Activated CD8-positive, alpha-beta memory T cell treated with anti-CD3 and anti-CD28 coated beads, Interleukin-2, amount 50 U/mL, for 1 hour (primary cell): ENCODE results near the gene EVX2.

Source experiments
- DNase-seq: peaks from one replicate; pipeline ENCODE4 v3.0.0-alpha.2; 2020; ENCODE audit errors: extremely low read depth

Gene EVX2

GRCh38 chr2:176082824-176083751 lies 674 bp downstream of the EVX2 start:
- no peak for DNase-seq

- DNase-seq, result no peak
Measured at GRCh38 chr2:176082525-176082823, 1.3 kb downstream of the EVX2 start.

- no peak for DNase-seq
Measured at GRCh38 chr2:176081837-176082524, 1.8 kb downstream of the EVX2 start.

GRCh38 chr2:176081376-176081836 lies 2.4 kb downstream of the EVX2 start:
- no peak for DNase-seq

GRCh38 chr2:176080540-176081375 lies 3.0 kb downstream of the EVX2 start:
- no peak for DNase-seq

- no peak for DNase-seq
Measured at GRCh38 chr2:176079831-176080539, 3.8 kb downstream of the EVX2 start.

- DNase-seq, result no peak
Measured at GRCh38 chr2:176079285-176079830, 4.4 kb downstream of the EVX2 start.

- no peak for DNase-seq
Measured at GRCh38 chr2:176078541-176079284, 5.0 kb downstream of the EVX2 start.

- no peak for DNase-seq
Measured at GRCh38 chr2:176076796-176077195, 7.0 kb downstream of the EVX2 start.

GRCh38 chr2:176076063-176076462 lies 7.7 kb downstream of the EVX2 start:
- DNase-seq, result no peak

- no peak for DNase-seq
Measured at GRCh38 chr2:176075481-176075880, 8.3 kb downstream of the EVX2 start.

- DNase-seq, result no peak
Measured at GRCh38 chr2:176074919-176075425, 8.8 kb downstream of the EVX2 start.

- no peak for DNase-seq
Measured at GRCh38 chr2:176072951-176073904, 10.5 kb downstream of the EVX2 start.

- no peak for DNase-seq
Measured at GRCh38 chr2:176072292-176072669, 11.5 kb downstream of the EVX2 start.

GRCh38 chr2:176071330-176072291 lies 12.2 kb downstream of the EVX2 start:
- no peak for DNase-seq

- DNase-seq, result no peak
Measured at GRCh38 chr2:176068419-176068832, 15.3 kb downstream of the EVX2 start.

- DNase-seq, result no peak
Measured at GRCh38 chr2:176067589-176068418, 16.0 kb downstream of the EVX2 start.
